ENCODE data around the gene GNA12. TPM values are rescaled to one million over a fixed set of nuclear protein-coding genes. Genes with fewer than 3 reads are reported as not detected.
"Not testable (repeated sequence)": the region's sequence is repeated elsewhere in the genome, so short reads cannot be mapped to it uniquely, and the experiment has no call there.

The GNA12 gene
- polyA plus RNA-seq, 1 donor, result 27.1 TPM

DNA sequence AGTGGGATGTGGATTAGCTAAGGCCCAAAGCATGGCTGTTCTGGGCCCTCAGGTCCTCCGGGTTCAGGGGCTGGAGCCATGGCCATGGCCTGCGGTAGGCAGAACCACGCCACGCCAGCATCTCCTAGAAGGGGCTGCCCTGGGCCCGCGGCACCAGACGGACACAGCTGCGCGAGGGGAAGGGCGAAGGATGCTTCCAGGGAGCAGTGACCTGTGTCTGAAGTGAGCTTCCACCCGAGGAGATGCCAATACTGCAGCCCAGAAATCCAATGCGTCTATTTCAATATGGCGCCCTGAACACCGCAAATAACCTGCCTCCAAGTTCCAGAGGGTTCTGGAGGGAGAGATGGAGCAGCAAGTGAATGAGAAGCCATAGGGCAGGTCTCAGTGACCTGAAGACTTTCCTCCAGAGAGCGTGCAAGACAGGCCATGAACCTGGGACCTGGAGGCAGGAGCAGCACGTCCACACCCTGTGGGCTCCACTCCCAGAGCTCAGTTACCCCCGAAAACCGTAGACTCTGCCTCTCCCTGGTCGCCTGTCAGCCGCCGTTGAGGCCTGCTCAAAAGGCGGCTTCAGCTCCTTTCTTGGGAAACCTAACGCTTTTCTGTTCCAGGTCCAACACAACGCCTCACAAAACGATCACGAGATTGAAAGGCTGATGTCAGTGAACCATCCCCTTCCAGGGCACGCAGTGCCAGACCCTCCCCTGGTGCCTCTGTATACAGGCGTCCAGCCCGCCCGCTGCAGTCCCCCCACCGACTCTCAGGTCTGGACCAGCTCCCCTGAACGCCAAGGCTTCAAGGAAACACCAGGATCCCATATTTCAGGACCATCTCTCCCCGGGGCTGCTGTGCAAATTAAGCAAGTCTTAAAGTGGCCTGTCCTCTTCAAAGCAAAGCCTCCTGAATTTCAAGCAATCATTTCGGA, 118.7 kb downstream of the GNA12 start:
- no peak for DNase-seq

DNA sequence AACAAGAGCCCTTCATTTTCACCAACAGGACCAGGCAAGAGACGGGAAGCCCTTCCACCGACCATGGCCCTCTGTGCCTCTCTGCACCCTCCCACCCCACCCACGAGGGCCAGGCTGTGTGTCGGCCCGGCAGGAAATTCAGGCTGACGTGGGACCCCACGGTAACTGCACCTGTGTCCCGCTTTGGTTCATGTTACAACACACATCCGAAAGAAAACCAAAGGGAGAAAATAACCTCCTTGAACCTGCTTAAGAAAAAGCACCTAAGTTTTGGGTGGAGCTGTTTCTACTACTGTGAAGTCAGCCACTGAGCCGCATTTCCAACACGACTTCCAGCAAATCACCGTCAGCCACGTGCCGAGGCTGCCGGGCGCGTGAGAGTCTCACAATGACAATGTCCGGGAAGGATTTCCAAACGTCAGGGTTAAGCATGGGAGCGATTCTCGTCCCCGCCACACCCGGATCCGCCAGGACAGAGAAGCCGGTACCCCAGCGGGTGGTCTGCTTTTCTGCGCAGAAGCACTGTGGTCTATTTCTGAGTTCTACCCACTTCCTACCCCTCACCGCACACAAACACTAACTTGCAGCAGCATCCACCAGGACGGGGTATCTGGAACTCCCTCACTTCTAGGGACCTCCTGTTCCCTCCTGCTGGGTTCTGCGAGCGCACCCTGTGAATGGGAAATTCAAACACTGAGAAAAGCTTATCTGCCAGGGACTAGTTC, 119.5 kb downstream of the GNA12 start:
- DNase-seq, result no peak

DNA sequence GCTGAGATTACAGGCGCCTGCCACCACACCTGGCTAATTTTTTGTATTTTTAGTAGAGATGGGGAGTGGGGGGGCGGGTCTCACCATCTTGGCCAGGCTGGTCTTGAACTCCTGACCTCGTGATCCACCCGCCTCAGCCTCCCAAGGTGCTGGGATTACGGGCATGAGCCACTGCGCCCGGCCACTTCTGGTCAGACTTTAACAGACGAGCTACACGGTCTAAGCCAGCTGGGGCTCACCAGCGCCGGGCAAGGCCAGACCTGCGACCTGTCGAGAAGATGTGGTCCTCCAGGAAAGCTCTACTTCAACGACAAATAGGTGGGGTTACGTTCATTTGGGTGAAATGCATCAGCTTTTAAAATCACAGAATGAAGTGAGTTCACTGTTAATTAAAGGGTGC, 120.1 kb downstream of the GNA12 start:
- DNase-seq, result not testable (repeated sequence)

DNA sequence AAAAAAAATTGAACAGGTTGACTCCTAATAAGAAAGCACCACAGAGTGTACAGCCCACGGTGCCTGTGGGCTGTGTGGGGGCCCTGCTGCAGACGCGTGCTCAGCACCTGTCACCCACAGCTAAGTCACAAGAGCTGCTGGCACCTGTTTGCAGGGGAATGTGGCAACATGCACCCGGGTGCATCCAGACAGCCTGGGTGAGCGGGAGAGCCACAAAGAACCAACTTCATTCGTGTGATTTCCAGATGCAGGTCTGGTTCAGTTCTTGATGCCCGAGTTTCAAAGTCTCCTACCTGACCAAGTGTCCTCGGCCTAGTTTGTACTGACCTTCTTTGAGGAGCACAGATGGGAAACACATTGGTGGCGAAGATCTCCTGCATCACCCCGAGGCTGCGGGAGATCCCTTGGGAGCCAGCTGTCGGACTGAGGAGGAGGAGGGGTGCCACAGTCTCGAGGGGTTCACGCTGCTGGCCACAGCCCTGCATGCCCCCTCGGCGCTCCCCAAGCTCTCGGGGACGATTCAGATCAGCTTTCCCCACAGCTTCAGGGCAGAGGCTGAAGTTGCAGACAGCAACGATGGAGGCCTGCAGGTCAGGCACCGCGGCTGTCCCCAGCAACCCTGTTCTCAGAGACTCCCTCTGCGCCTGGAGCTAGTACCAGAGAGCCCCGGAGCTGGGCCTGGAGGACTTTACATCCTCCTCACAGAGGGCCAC, 120.8 kb downstream of the GNA12 start:
- no peak for DNase-seq

DNA sequence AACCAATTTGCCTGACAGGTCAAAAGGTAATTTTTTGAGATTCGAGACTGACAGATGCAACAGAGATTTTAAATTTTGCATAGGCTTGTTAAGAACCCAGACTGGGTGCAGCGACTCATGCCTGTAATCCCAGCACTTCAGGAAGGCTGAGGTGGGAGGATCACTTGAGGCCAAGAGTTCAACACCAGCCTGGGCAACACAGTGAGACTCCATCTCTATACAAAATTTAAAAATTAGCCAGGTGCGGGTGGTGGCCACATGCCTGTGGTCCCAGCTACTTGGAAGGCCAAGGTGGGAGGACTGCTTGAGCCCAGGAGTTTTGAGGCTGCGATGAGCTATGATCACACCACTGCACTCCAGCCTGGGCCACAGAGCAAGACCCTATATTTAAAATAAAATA, 121.5 kb downstream of the GNA12 start:
- DNase-seq, result no peak

DNA sequence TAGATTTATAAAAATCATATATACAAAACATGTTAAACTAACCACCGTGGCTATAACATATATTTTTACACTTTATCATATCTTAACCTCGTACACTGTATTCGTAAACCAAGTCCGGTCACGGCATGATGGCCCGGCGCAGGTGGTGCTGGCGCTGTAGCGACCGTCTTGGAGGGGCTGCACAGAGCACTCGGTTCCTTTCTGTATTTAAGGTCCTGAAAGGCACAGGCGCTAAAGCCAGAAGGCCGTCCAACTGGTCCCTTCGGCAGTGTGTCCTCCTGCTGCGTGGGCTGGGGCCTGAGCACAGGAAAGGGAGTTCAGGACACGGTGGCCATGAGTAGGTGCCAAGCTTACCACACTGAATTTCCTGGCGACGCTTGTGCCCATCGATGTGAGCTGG, 122.3 kb downstream of the GNA12 start:
- DNase-seq, result no peak

DNA sequence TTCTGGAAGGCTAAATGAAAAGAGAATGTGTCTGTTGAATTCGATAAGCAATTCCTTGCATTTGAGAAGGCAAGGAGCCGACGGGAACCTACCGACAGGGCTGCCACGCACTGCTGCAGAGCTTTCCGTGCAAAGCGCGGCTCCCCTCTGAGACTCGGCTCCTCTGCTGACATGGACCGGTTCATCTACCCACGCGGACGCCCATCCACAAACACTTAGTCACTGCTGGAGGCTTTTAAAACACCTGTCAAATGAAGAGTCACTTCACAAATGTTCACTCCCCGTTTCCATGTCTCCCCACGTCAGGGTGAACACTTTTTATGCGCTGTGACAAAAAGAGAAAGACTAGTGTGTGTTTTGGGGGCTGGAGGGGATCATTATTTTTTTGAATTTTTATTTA, 124.1 kb downstream of the GNA12 start:
- no peak for DNase-seq

DNA sequence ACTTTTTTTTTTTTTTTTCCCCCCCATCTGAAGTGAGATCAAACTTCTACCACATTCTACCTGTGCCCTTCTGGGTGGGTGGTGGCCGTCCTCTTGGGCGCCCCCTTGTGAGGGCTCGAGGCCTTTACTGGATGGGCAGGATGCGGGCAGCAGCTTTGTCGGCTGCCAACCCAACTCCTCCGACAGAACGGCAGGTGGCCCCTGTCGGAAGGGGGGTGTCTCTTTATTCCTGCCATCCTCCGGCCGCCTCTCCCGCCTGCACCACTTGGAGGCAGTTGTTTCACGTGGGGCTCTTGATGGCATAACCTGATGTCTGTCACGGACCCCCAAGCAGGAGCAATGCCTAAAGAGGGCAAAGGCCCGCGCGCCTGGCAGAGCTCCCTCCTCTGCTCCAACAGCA, 125.1 kb downstream of the GNA12 start:
- no peak for DNase-seq

DNA sequence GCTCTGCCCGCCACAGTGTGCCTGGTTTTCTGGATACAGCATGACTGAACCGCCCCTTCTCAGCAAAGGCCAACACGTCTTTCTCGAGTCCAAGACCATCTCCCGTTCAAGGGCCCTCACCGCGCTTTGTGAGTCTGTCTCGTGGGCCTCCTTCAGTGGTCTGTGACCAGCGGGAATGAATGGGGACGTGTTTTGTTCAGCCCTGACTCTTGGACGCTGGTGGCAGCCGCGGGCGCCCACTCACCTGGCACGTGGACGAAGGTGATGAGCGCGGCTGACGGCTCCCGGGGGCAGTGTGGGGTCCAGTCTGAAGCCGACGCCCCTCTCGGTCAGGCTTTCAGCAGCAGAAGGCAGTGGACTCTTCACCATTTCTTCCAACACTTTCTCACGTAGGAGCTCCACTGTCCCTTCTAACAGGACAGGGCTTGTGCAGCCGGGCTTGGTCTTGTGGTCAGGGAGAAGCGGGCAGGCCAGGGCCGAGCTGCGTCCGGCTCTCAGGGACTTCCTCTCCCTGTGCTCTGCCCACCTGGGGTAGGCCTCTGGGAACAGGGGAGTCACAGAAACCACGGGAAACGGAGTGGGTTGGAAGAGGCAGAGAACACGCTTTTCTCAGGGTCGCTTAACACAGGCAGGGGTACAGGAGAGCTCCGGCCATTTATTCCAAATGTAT, 125.7 kb downstream of the GNA12 start:
- DNase-seq, result no peak

DNA sequence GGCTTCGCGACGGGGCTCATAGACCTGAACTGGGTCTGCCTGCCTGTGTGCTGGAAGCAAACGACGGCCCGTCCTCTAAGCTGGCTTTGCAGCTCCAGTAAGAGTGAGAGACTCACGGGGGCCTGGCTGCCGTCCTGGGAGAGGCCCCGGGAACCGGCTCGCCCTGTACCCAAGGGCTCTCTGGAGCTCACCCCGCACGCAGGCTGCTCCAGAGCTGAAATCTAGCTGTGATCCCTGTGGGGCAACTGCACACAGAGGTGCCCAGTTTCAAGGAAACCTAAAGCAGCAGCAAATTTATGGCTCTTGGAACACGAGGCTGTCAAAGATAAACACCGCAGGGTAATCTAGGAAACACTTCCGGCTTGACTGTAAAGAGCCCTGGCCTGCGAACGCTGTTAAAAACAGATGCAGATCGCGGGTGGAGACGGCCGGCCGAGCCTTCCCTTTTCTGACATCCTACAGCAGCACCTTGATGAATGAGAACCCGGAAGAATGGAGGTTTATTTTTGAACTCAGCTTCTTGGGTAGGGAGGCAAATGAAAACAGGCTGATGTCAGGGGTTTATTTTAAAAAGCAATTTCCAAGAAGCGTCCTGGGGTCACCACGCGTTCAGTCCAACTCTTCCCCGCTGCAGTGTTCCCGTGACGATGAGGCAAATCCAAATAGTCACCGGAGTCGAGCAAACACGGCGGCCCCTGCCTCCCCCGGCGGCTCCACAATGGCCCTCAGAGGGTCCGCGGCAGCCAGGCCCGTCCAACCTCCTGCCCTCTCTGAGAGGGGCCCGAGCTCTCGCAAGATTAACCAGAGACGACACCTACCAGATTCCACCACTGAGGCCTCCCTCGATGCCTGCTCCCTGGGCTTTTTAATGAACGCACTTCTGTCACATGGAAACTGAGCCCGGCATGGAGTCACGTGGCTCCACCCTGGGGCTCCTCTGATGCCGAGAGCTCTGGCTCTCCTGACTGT, 126.5 kb downstream of the GNA12 start:
- DNase-seq, result peak; percentile 60

DNA sequence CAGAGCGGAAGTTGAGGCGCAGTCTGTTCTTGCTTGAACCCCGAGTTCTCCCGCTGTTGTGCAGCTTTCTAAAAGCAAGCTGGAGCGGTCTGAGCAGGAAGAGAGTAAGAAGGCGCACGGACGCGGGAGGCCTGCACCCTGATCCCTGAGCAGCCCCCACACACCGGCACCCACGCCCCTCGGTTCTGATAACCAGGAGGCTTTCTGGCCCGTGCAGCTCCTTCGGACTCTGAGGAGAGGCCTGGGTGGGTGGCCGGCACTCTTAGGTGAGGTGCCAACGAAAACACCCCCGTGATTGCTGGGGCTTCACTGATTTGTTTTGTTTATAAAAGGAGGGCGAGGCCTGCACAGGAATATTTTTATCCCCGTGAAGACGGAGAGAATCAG, 127.2 kb downstream of the GNA12 start:
- DNase-seq, result no peak

DNA sequence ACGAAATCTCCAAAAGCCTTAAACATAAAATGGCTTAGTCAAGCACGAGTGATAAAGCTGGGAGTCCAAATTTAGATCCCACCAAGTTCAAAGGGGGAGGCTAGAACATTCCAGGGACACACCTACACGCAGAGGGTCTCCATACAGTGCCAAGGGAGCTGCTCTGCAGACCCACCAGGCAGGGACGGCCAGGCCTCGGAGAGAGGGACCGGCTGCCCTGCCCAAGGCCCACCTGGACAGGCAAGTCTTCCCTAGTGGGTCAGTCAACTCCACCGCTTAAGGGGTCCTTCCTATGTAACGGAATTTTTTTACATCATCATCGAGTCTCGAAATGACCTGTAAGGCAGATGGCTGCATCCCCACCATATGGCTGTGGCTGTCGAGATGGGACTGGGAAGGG, 127.6 kb downstream of the GNA12 start:
- DNase-seq, result no peak

DNA sequence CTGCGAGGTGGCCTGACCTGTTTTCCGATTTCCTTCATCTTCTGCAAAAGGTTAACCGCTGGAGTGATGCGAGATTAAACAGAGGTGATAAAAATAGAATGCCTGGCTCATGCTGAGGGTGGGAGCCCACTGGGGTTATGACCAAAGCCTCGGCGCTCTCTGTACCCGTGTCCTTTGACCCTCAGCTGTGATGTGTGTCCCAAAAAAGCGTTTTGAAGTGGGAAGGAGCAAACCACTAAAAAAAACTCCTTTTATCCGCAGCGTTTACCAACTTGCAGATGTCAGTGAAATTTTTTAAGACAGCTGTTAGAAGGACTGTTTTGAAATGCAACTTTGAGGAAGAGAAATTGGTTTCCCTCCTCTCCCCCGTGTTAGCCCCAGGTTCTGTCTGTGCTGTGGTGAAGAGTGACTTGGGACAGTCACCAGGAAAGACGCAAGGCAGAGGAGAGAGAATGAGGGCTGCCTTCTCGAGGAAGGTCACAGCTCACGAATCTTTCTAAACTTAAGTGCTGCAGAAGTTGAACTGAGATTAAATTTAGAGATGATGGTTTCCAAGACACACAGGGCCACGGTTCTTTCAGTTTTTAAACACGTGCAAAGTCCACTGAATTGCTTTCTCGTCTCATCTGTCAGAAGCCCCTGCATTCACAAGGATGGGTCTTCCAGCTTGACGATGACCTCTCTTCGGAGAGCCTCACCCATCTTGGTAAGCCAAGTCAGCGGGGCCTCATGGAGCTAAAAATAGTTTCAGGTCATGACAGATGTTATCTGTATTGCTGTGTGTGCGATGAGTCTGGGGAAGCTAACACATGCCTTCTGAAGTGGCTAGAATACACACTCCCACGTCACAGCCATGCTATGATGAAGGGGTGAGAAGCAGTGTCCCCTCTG, 128.5 kb downstream of the GNA12 start:
- DNase-seq, result no peak

DNA sequence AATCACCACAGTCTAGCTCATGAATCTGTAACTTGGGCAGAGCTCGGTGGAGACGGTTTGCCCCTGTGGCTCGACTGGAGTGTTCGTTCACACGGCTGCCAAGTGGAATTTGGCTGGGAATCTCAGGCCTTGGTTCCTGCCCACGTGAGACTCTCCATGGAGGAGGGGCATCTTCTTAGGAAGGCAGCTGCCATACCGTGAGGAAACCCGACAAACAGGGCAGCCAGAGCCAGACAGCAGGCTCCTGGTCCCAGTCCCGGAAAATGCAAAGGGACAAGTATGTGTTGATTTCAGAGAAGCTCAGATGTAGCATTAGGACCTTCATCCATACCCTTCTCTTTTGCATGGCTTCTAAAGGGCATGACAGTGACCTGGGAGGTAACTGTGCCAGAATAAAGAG, 129.5 kb downstream of the GNA12 start:
- DNase-seq, result no peak

DNA sequence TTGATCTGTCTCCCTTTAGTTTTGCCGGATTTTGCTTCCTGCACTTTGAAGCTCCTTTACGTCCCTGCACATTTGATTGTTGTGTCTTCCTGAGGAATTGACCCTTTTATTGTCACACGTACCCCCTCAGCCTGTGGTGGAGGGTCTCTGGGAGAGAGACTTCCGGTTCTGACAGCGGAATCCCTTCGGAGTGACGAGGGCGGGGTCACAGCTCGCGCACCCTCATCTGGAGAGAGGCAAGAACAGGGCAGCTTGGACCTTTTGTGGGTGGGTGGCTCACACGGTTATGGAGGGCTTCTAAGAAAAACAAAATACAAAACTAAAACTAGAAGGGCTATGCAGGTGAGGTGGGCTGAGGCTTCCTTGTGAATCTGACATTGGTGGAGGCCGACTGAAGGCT, 130.1 kb downstream of the GNA12 start:
- DNase-seq, result no peak

DNA sequence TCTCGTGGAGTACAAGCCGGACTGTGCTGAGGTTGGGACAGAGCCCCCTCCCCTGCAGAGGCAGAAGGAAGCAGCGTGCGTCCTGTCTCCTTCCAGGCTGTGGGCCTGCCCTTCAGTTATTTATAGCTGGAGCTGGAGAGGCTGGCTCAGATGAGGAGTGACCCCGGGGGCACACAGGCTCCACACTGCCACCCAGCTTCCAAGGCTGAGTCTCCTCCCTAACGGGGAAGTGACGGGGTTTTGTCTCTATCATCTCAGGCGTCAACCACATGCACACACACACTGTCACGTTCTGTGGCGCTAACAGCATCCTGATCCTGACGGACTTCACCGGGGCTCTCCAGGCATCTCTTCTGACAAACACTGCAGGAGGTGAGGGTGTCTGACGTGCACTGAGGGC, 130.7 kb downstream of the GNA12 start:
- no peak for DNase-seq

DNA sequence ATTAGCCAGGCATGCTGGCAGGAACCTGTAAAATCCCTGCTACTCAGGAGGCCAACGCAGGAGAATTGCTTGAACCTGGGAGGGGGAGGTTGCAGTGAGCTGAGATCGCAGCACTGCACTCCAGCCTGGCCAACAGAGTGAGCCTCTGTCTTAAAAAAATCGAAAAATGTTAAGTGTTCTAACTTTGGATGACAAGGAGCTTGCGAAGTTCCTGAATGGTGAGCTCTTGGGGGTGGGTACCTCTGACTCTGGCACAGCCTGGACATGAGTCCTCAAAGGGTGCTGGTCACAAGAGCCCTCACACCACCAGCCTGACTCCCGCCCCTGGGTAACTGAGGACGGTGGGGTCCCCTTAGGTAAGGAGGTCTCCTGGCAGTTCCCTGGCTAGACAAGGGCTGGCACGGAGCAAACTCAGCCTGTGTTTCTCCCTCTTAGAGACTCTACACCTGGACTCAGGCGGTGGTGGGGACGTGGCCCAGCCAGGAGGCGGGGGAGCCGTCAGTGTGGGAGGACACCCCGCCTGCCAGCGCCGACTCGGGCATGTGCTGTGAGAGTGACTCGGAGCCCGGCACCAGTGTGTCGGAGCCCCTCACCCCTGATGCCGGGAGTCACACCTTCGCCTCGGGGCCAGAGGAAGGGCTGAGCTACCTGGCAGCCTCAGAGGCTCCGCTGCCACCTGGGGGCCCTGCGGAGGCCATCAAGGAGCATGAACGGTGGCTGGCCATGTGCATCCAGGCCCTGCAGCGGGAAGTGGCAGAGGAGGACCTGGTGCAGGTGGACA, 132.0 kb downstream of the GNA12 start:
- no peak for DNase-seq

DNA sequence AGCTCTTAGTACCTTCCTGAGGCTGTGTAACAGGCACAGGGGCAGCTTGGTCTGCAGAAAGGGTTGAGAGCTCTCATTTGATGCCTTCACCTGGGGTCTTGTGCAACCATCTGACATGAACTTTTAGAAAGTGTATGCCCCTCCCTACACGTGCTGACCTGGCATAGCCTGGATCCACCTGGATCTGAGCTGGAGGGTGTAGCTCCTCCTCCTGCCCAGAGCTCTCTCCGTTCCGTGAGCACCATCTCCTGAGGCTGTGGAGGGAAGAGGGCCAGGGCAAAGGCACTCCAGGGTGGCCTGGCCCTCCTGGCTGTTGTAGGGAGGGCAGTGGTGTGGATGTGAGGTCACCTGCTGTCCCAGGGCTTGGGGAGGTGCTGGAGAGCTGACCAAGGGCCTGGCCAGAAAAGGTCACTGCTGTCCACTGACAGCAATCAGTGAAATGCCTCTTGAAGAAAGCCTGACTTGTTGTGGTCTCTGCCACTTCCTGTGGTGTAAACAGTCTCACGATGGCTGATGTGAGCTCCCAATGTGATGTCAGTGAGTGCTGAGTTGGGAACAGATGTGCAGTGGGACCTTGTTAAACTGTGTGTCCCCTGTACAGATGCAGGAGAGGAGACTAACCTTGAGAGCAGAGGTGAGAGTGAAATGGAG, 133.1 kb downstream of the GNA12 start:
- no peak for DNase-seq

DNA sequence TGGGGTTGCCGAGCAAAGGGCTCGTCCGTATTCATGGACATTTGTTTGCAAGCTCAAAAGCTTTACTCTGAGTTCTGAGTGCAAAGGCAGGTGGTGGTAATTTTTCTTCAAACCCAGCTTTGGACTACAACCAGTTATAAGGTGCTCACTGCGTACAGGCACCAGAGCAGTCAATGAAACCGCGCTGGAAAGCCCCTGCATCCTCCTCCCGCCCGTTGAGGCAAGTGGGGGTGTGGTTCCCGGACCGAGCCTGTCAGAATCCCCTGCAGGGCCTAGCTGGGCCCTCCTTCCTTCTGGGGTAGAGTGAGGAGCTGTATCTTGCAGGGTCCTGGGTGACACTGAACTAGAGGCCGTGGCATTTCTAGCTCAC, 133.8 kb downstream of the GNA12 start:
- no peak for DNase-seq

All from hindlimb muscle (tissue), 1 donor.